A673 (cell line): ENCODE measurements around the gene HAUS2. TPM values are rescaled to one million over a fixed set of nuclear protein-coding genes. Genes with fewer than 3 reads are reported as not detected.

ENCODE experiments used
- BruUV-seq: library from RNA; stranded (reverse); fragments of 400-500 nt; replicated peaks from 2 replicates; lab custom pipeline; 2021; lab: Mats Ljungman, UMichigan
- CTCF ChIA-PET: fragments of 300-600 bp; sonication (Branson Sonifier 250); formaldehyde crosslinking; loops from one replicate; lab custom pipeline; 2022; ENCODE audit warnings: antibody characterized with exemption; lab: Charles Lee
- POLR2A ChIA-PET: fragments of 300-600 bp; sonication (Branson Sonifier 250); formaldehyde crosslinking; loops from one replicate; lab custom pipeline; 2022; ENCODE audit warnings: antibody characterized with exemption; ENCODE audit not compliant: low non-redundant PET; lab: Charles Lee
- DNase-seq: peaks from one replicate; pipeline ENCODE4 v3.0.0-alpha.2; 2015; ENCODE audit warnings: low spot score
- H3K27ac ChIP-seq: fragments of 200-600 bp; sonication (generic); 2 replicates; pipeline ENCODE4 v1.5.1; 2016; ENCODE audit warnings: mixed run types, low read depth, mild to moderate bottlenecking, mixed read lengths, antibody characterized with exemption, low read length; ENCODE audit not compliant: poor library complexity, severe bottlenecking
- H3K27me3 ChIP-seq: fragments of 200-600 bp; sonication (generic); replicated peaks from 2 replicates; pipeline ENCODE4 v1.6.1; 2017; ENCODE audit warnings: mixed run types, low read depth, mild to moderate bottlenecking, mixed read lengths, antibody characterized with exemption, low read length; ENCODE audit not compliant: insufficient read depth, poor library complexity
- H3K36me3 ChIP-seq: fragments of 200-600 bp; sonication (generic); 2 replicates; pipeline ENCODE4 v1.6.1; 2016; ENCODE audit warnings: mixed run types, mild to moderate bottlenecking, mixed read lengths, antibody characterized with exemption, low read length; ENCODE audit not compliant: insufficient read depth, poor library complexity, severe bottlenecking
- H3K4me1 ChIP-seq: fragments of 200-600 bp; sonication (generic); 2 replicates; pipeline ENCODE4 v1.6.1; 2017; ENCODE audit warnings: mixed run types, mild to moderate bottlenecking, mixed read lengths, antibody characterized with exemption, low read length; ENCODE audit not compliant: insufficient read depth, poor library complexity, severe bottlenecking
- H3K4me3 ChIP-seq: fragments of 200-600 bp; sonication (generic); 2 replicates; pipeline ENCODE4 v1.5.1; 2016; ENCODE audit warnings: low read depth, mixed run types, mild to moderate bottlenecking, mixed read lengths, low read length; ENCODE audit not compliant: poor library complexity, severe bottlenecking
- H3K9me3 ChIP-seq: fragments of 200-600 bp; sonication (generic); 2 replicates; pipeline ENCODE4 v1.6.1; 2016; ENCODE audit warnings: mixed run types, low read depth, mild to moderate bottlenecking, mixed read lengths, antibody characterized with exemption, low read length; ENCODE audit not compliant: poor library complexity, severe bottlenecking
- CTCF ChIP-seq: fragments of 300-800, 200-600 bp; sonication (generic); conservative IDR thresholded peaks from 2 replicates; pipeline ENCODE4 v1.5.1; 2017; ENCODE audit warnings: low read depth, mild to moderate bottlenecking, antibody characterized with exemption, low read length, moderate library complexity, mixed read lengths
- EZH2 ChIP-seq: fragments of 200-600 bp; sonication (generic); IDR thresholded peaks from 2 replicates; pipeline ENCODE4 v1.6.1; 2017; ENCODE audit warnings: borderline replicate concordance, low read depth, mild to moderate bottlenecking, mixed read lengths, antibody characterized with exemption, low read length; ENCODE audit not compliant: poor library complexity, severe bottlenecking
- intact Hi-C: fragments of 100-400 bp; cut with micrococcal nuclease; formaldehyde crosslinking; loops from one replicate; pipeline ENCODE4 v1.10.0; 2022; ENCODE audit not compliant: unreplicated experiment
- total RNA-seq: library from RNA; stranded (reverse); gene quantifications from 2 replicates; pipeline ENCODE4 v1.2.3, GENCODE V29; 2021

Gene HAUS2
- total RNA-seq, 1 experiment from 2014 or later = 44.1 TPM

- no peak overlapping the region for H3K27ac ChIP-seq
- POLR2A ChIA-PET = no interaction called here
- BruUV-seq = no TSS peak
Measured at GRCh38 chr15:42544853-42545629, 3.6 kb upstream of the HAUS2 start.

GRCh38 chr15:42547918-42548248 is 755 bp upstream of the HAUS2 start:
- intact Hi-C loops = loop anchor here (5.0 kb wide), 1 partner anchor 104 kb away; no protein-coding TSS in a partner anchor
- ChIA-PET CTCF (interaction anchor here (0.6 to 0.7 kb wide), 2 partner anchors 37 to 102 kb away, joined by 3 to 4 read pairs; no protein-coding TSS in a partner anchor), POLR2A (no interaction called here)
- Histone ChIP-seq H3K36me3 (peaks cover 22% of the 10 kb centered on the region), H3K4me1 (peaks cover 7% of the 10 kb centered on the region), H3K27ac (peak overlapping the region; percentile 90), H3K4me3 (peak overlapping the region; percentile 95), H3K27me3 (no peaks in the 10 kb centered on the region), H3K9me3 (no peaks in the 10 kb centered on the region)
- TF ChIP-seq EZH2 (no peak), CTCF (no peak)
- DNase-seq = peak; percentile 31
- no TSS peak for BruUV-seq

More at GRCh38 chr15:42544853-42545629, 3.6 kb upstream of the HAUS2 start:
- CTCF ChIA-PET = no interaction called here
- Histone ChIP-seq H3K36me3 (peaks cover 22% of the 10 kb centered on the region), H3K4me3 (no peak overlapping the region), H3K4me1 (peaks cover 4% of the 10 kb centered on the region), H3K9me3 (no peaks in the 10 kb centered on the region), H3K27me3 (no peaks in the 10 kb centered on the region)
- DNase-seq = no peak
- TF ChIP-seq CTCF (no peak), EZH2 (no peak)
- intact Hi-C loops = loop anchor here (5.0 kb wide), 1 partner anchor 107 kb away; no protein-coding TSS in a partner anchor

GRCh38 chr15:42549032-42549491 is 424 bp downstream of the HAUS2 start:
- TF ChIP-seq CTCF = no peak
- TF ChIP-seq EZH2 = no peak
- ChIA-PET POLR2A (no interaction called here), CTCF (no interaction called here)
- H3K4me1 ChIP-seq = peaks cover 7% of the 10 kb centered on the region
- BruUV-seq = no TSS peak
- DNase-seq = peak; percentile 66
- no peaks in the 10 kb centered on the region for H3K27me3 ChIP-seq
- H3K4me3 ChIP-seq = peak overlapping the region; percentile 95
- H3K9me3 ChIP-seq = no peaks in the 10 kb centered on the region
- H3K27ac ChIP-seq = peak overlapping the region; percentile 90
- intact Hi-C loops = loop anchor here (5.0 kb wide), 1 partner anchor 103 kb away; no protein-coding TSS in a partner anchor
- H3K36me3 ChIP-seq = peaks cover 16% of the 10 kb centered on the region
